ENCODE measurements around the gene WBP4. TPM values are rescaled to one million over a fixed set of nuclear protein-coding genes. Genes with fewer than 3 reads are reported as not detected.

WBP4 gene
- total RNA-seq, 1 donor from 2014 or later = 10.6 TPM

- H3K9ac ChIP-seq (ENCODE audit: low read length) = no peak overlapping the region
- H3K36me3 Mint-ChIP-seq (ENCODE audit: low read depth, unreplicated experiment) = peaks cover 2% of the 10 kb centered on the region
- H3K4me3 Mint-ChIP-seq (ENCODE audit: unreplicated experiment) = no peak overlapping the region
- H3K4me2 ChIP-seq (ENCODE audit: low read length) = no peak overlapping the region
- H3K27ac Mint-ChIP-seq (ENCODE audit: unreplicated experiment) = no peak overlapping the region
- no peaks in the 10 kb centered on the region for H3K27me3 Mint-ChIP-seq (ENCODE audit: low read depth, unreplicated experiment)
- FAIRE-seq (no peak), DNase-seq (ENCODE audit: low read depth) (no peak)
- no peaks in the 10 kb centered on the region for H3K9me3 ChIP-seq (ENCODE audit: insufficient read depth, low read depth, low read length)
- peaks cover 16% of the 10 kb centered on the region for H4K20me1 ChIP-seq (ENCODE audit: insufficient read depth, low read length)
- no peaks in the 10 kb centered on the region for H3K9me3 Mint-ChIP-seq (ENCODE audit: unreplicated experiment)
- peaks cover 15% of the 10 kb centered on the region for H3K4me1 Mint-ChIP-seq (ENCODE audit: low read depth, unreplicated experiment)
- H3K79me2 ChIP-seq (ENCODE audit: insufficient read depth, low read length) = peaks cover 33% of the 10 kb centered on the region
- no peak overlapping the region for H3K27ac ChIP-seq (ENCODE audit: low read depth, low read length)
- H3K27me3 ChIP-seq (ENCODE audit: insufficient read depth, low read length) = no peaks in the 10 kb centered on the region
- no peaks in the 10 kb centered on the region for H3K4me1 ChIP-seq (ENCODE audit: insufficient read depth, low read length)
- H2AFZ ChIP-seq (ENCODE audit: low read depth, low read length) = no peak overlapping the region
- no peaks in the 10 kb centered on the region for H3K36me3 ChIP-seq (ENCODE audit: insufficient read depth, low read length)
- TF ChIP-seq EZH2 (IDR thresholded peaks at IDR 0.05; ENCODE audit: insufficient read depth, low read length) = no peak
- no peak for TF ChIP-seq CTCF (IDR thresholded peaks at IDR 0.05; ENCODE audit: insufficient read depth, low read depth, low read length)
- H3K4me3 ChIP-seq (ENCODE audit: insufficient read depth, low read depth, low read length) = no peak overlapping the region
Measured at GRCh38 chr13:41013835-41014234, 47.5 kb upstream of the WBP4 start.

GRCh38 chr13:41015920-41016319, 45.4 kb upstream of the WBP4 start:
- no peak overlapping the region for H3K4me3 ChIP-seq (ENCODE audit: insufficient read depth, low read depth, low read length)

More at GRCh38 chr13:41015920-41016319, 45.4 kb upstream of the WBP4 start:
- Histone ChIP-seq H3K27ac (ENCODE audit: low read depth, low read length) (no peak overlapping the region), H3K9me3 (ENCODE audit: insufficient read depth, low read depth, low read length) (no peaks in the 10 kb centered on the region), H3K27me3 (ENCODE audit: insufficient read depth, low read length) (no peaks in the 10 kb centered on the region), H3K4me2 (ENCODE audit: low read length) (no peak overlapping the region), H3K9ac (ENCODE audit: low read length) (no peak overlapping the region), H2AFZ (ENCODE audit: low read depth, low read length) (no peak overlapping the region), H4K20me1 (ENCODE audit: insufficient read depth, low read length) (peaks cover 16% of the 10 kb centered on the region), H3K36me3 (ENCODE audit: insufficient read depth, low read length) (no peaks in the 10 kb centered on the region), H3K4me1 (ENCODE audit: insufficient read depth, low read length) (peaks cover 5% of the 10 kb centered on the region), H3K79me2 (ENCODE audit: insufficient read depth, low read length) (peaks cover 28% of the 10 kb centered on the region)
- H3K4me3 Mint-ChIP-seq (ENCODE audit: unreplicated experiment) = no peak overlapping the region
- peaks cover 2% of the 10 kb centered on the region for H3K36me3 Mint-ChIP-seq (ENCODE audit: low read depth, unreplicated experiment)
- DNase-seq (ENCODE audit: low read depth) (no peak), FAIRE-seq (no peak)
- H3K27me3 Mint-ChIP-seq (ENCODE audit: low read depth, unreplicated experiment) = no peaks in the 10 kb centered on the region
- no peak overlapping the region for H3K27ac Mint-ChIP-seq (ENCODE audit: unreplicated experiment)
- H3K9me3 Mint-ChIP-seq (ENCODE audit: unreplicated experiment) = no peaks in the 10 kb centered on the region
- TF ChIP-seq EZH2 (IDR thresholded peaks at IDR 0.05; ENCODE audit: insufficient read depth, low read length) = no peak
- no peak for TF ChIP-seq CTCF (IDR thresholded peaks at IDR 0.05; ENCODE audit: insufficient read depth, low read depth, low read length)
- H3K4me1 Mint-ChIP-seq (ENCODE audit: low read depth, unreplicated experiment) = peaks cover 20% of the 10 kb centered on the region
